ENCODE results near the gene FOLR3.
"Not testable (repeated sequence)": the region's sequence is repeated elsewhere in the genome, so short reads cannot be mapped to it uniquely, and the experiment has no call there.

FOLR3 gene

GRCh38 chr11:72135473-72135872, at the start of gene FOLR3:
TSS of gene FOLR3 (plus strand) at chr11:72135725. CDS start at chr11:72135953, 228 bp downstream.
- DNase-seq (ENCODE audit: extremely low spot score); POLR2A ChIA-PET: not testable (repeated sequence)
- CTCF ChIA-PET: interaction anchor here (0.9 to 1.3 kb wide), 3 partner anchors 8 to 296 kb away, joined by 3 to 4 read pairs (median 4); no protein-coding TSS in a partner anchor

DNA sequence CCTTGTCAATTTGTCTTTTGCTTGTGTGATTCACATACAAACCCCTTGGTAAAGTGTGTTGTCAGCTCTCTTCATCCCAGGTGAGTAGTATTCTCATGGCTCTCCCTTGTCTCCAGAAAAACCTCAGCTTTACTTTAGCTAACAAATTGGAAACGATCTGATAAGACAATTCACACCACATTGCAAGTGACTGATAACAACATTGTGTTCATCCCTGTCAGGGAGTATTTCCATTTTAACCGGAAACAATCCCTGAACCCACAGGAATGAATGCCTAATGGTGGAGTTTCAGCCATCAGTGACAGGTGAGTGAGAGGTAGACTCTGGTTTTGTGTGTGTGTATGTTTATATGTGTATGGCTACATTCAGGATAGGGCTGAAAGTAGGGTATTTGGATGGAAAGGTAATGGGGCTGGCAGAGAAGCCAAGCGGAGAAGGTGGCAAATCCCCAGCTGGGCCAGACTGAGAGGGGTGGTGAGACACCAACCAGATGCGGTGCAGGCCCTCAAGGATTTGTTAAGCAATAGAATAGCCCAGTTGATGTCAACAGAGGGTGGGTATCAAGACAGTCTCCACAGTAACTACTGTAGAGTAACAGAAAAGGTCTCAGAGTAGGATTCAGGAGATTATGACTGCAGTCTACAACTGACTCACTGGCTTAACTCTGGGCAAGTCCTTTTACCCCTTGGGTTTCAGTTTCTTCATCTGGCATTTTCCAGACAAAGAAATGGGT, 47.3 kb upstream of the FOLR3 start:
- TF ChIP-seq, protein P1, sequence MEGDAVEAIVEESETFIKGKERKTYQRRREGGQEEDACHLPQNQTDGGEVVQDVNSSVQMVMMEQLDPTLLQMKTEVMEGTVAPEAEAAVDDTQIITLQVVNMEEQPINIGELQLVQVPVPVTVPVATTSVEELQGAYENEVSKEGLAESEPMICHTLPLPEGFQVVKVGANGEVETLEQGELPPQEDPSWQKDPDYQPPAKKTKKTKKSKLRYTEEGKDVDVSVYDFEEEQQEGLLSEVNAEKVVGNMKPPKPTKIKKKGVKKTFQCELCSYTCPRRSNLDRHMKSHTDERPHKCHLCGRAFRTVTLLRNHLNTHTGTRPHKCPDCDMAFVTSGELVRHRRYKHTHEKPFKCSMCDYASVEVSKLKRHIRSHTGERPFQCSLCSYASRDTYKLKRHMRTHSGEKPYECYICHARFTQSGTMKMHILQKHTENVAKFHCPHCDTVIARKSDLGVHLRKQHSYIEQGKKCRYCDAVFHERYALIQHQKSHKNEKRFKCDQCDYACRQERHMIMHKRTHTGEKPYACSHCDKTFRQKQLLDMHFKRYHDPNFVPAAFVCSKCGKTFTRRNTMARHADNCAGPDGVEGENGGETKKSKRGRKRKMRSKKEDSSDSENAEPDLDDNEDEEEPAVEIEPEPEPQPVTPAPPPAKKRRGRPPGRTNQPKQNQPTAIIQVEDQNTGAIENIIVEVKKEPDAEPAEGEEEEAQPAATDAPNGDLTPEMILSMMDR (IDR thresholded peaks at IDR 0.05; ENCODE audit: control extremely low read depth, extremely low read depth, low read depth, missing control alignments): no peak
- POLR2A ChIA-PET: no interaction called here
- CTCF ChIA-PET: interaction anchor here (2.8 to 4.1 kb wide), 2 partner anchors 20 to 63 kb away, joined by 8 to 49 read pairs; no protein-coding TSS in a partner anchor
- DNase-seq (ENCODE audit: extremely low spot score): no peak

DNA sequence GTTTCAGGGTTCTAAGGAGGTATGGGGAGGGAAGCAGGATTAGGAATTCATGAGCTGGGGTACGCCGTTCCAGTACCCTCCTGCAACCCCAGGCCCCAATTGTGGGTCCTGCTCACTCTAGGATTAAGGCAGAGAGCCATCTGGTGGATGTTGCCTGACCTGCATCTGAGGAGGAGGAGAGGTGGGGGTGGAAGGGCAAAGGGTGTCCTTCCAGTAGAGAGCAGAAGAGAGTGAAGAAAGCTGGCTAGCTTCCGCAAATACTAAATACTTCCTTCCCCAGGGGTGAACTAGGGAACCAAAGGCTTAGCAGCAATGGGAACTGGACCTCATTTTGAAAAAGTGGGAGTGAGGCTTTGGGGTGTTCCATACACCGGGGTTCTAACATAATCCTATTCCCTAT, 44.2 kb upstream of the FOLR3 start:
- TF ChIP-seq, protein P1 (IDR thresholded peaks at IDR 0.05; ENCODE audit: control extremely low read depth, extremely low read depth, low read depth, missing control alignments): peak; percentile 79
- POLR2A ChIA-PET: interaction anchor here (0.9 to 1.0 kb wide), 2 partner anchors 9 to 11 kb away, joined by 3 read pairs; partner anchors contain the start of gene LAMTOR1
- DNase-seq (ENCODE audit: extremely low spot score): peak; percentile 78
- CTCF ChIA-PET: interaction anchor here (0.7 to 10.3 kb wide), 29 partner anchors 9 to 339 kb away, joined by 3 to 208 read pairs (median 7); partner anchors contain the start of genes ANAPC15, FOLR3, LAMTOR1 and TOMT

- CTCF ChIA-PET: interaction anchor here (1.2 to 10.3 kb wide), 5 partner anchors 8 to 75 kb away, joined by 3 to 208 read pairs (median 50); no protein-coding TSS in a partner anchor
- POLR2A ChIA-PET: interaction anchor here (0.6 to 1.0 kb wide), 2 partner anchors 30 to 1045 kb away, joined by 3 read pairs; no protein-coding TSS in a partner anchor
- TF ChIP-seq, protein P1 (IDR thresholded peaks at IDR 0.05; ENCODE audit: control extremely low read depth, extremely low read depth, low read depth, missing control alignments): no peak
- DNase-seq (ENCODE audit: extremely low spot score): no peak
These were observed 36.8 kb upstream of the FOLR3 start for GRCh38 chr11:72098741-72099140.

DNA sequence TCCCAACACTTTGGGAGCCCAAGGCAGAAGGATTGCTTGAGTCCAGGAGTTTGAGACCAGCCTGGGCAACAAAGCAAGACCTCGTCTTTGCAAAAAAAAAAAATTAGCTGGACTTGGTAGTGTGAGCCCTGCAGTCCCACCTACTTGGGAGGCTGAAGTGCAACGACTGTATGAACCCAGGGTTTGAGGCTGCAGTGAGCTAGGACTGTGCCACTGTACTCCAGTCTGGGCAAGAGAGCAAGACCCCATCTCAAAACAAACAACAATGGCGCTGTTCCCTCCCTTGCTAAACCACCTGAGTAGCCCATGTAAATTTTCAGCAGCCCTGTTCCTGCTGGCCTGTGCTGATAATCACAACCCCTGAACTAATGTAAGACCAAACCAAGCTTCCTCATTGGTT, 35.5 kb upstream of the FOLR3 start:
- POLR2A ChIA-PET: interaction anchor here (0.6 to 0.9 kb wide), 3 partner anchors 9 to 197 kb away, joined by 3 read pairs; no protein-coding TSS in a partner anchor
- CTCF ChIA-PET: interaction anchor here (1.4 to 7.5 kb wide), 6 partner anchors 9 to 75 kb away, joined by 3 to 52 read pairs (median 14); partner anchors contain the start of gene LRRC51
- DNase-seq (ENCODE audit: extremely low spot score): no peak
- TF ChIP-seq, protein P1 (IDR thresholded peaks at IDR 0.05; ENCODE audit: control extremely low read depth, extremely low read depth, low read depth, missing control alignments): no peak

DNA sequence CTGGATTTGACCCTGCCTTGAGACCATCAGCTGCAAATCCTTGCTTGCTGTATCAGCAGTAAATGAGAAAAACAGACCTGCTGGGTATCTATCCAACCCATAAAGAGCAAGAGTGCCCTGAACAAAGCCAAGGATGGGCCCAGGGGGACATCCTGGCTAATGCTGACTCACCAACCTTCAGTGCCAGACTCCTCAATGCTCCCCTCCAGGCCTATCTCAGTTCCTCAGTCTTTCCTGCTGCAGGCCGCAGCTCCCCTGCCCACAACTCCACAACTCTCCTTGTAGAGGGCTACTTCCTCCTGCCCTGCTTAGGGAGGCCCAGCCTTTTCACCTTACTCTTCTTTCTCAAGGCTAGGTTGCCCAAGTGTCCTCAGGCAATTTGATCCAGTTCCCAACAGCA, 35.1 kb upstream of the FOLR3 start:
- TF ChIP-seq, protein P1 (IDR thresholded peaks at IDR 0.05; ENCODE audit: control extremely low read depth, extremely low read depth, low read depth, missing control alignments): no peak
- no peak for DNase-seq (ENCODE audit: extremely low spot score)
- CTCF ChIA-PET: interaction anchor here (1.0 to 7.5 kb wide), 7 partner anchors 10 to 189 kb away, joined by 3 to 52 read pairs (median 9); partner anchors contain the start of gene LRRC51
- POLR2A ChIA-PET: interaction anchor here (0.6 to 1.0 kb wide), 4 partner anchors 9 to 197 kb away, joined by 3 read pairs; no protein-coding TSS in a partner anchor
